IMR-90 (cell line): ENCODE results near the gene PIKFYVE. TPM values are rescaled to one million over a fixed set of nuclear protein-coding genes. Genes with fewer than 3 reads are reported as not detected.

Experiments used
- ATAC-seq: fragments of 200-7000 bp; cut with Tn5 transposase; 2 replicates; pipeline ENCODE4 v1.9.1; 2020; ENCODE audit warnings: low read depth, mild to moderate bottlenecking, moderate library complexity
- BruUV-seq: library from RNA; stranded (reverse); fragments of 400-500 nt; replicated peaks from 2 replicates; lab custom pipeline; 2021; lab: Mats Ljungman, UMichigan
- CTCF ChIA-PET: fragments of 300-600 bp; formaldehyde crosslinking; extraction: SDS; loops from one replicate; lab custom pipeline; 2021; ENCODE audit warnings: antibody characterized with exemption; lab: Yijun Ruan, JAX
- POLR2A ChIA-PET: fragments of 300-600 bp; sonication (Branson Sonifier 250); formaldehyde crosslinking; loops from one replicate; lab custom pipeline; 2022; ENCODE audit warnings: antibody characterized with exemption; ENCODE audit not compliant: unreplicated experiment; lab: Charles Lee
- DNase-seq: peaks from one replicate; pipeline ENCODE4 v3.0.0; 2013
- H2AFZ ChIP-seq: replicated peaks from 2 replicates; pipeline ENCODE3; 2013; ENCODE audit warnings: low read length, mild to moderate bottlenecking; ENCODE audit not compliant: poor library complexity
- H2AK5ac ChIP-seq: 2 replicates; pipeline ENCODE4 v1.6.1; 2013; ENCODE audit warnings: low read depth, low read length, inconsistent platforms
- H2AK9ac ChIP-seq: replicated peaks from 2 replicates; pipeline ENCODE3; 2013; ENCODE audit warnings: mild to moderate bottlenecking, low read depth, low read length, moderate library complexity; ENCODE audit not compliant: poor library complexity
- H2BK120ac ChIP-seq: 2 replicates; pipeline ENCODE4 v1.6.1; 2013; ENCODE audit warnings: low read depth, low read length, inconsistent platforms
- H2BK15ac ChIP-seq: 3 replicates; pipeline ENCODE4 v1.6.1; 2013; ENCODE audit warnings: low read depth, low read length, inconsistent platforms
- H2BK20ac ChIP-seq: 2 replicates; pipeline ENCODE4 v1.6.1; 2013; ENCODE audit warnings: low read depth, mild to moderate bottlenecking, inconsistent platforms, low read length, moderate library complexity
- H2BK5ac ChIP-seq: 2 replicates; pipeline ENCODE4 v1.6.1; 2013; ENCODE audit warnings: mild to moderate bottlenecking, low read depth, low read length, inconsistent platforms; ENCODE audit not compliant: poor library complexity, severe bottlenecking
- H3K14ac ChIP-seq: replicated peaks from 2 replicates; pipeline ENCODE4 v1.6.1; 2013; ENCODE audit warnings: low read depth, low read length, inconsistent platforms
- H3K18ac ChIP-seq: 2 replicates; pipeline ENCODE4 v1.6.1; 2013; ENCODE audit warnings: low read depth, low read length, control low read depth
- H3K23ac ChIP-seq: 2 replicates; pipeline ENCODE4 v1.6.1; 2013; ENCODE audit warnings: low read depth, low read length, inconsistent platforms
- H3K27ac ChIP-seq: 2 replicates; pipeline ENCODE4 v1.5.1; 2013; ENCODE audit warnings: mild to moderate bottlenecking, control low read depth, low read length; ENCODE audit not compliant: insufficient read depth
- H3K27me3 ChIP-seq: 2 replicates; pipeline ENCODE4 v1.6.1; 2013; ENCODE audit warnings: low read length; ENCODE audit not compliant: control insufficient read depth, insufficient read depth
- H3K36me3 ChIP-seq: 2 replicates; pipeline ENCODE4 v1.6.1; 2013; ENCODE audit warnings: low read length, mixed read lengths; ENCODE audit not compliant: control insufficient read depth, insufficient read depth
- H3K4ac ChIP-seq: 2 replicates; pipeline ENCODE4 v1.6.1; 2013; ENCODE audit warnings: low read depth, low read length, inconsistent platforms
- H3K4me1 ChIP-seq: 2 replicates; pipeline ENCODE4 v1.6.1; 2013; ENCODE audit warnings: low read length, mixed read lengths; ENCODE audit not compliant: control insufficient read depth, insufficient read depth
- H3K4me2 ChIP-seq: 2 replicates; pipeline ENCODE4 v1.6.1; 2013; ENCODE audit warnings: low read depth, mild to moderate bottlenecking, control low read depth, low read length, moderate library complexity
- H3K4me3 ChIP-seq: 2 replicates; pipeline ENCODE4 v1.5.1; 2013; ENCODE audit warnings: low read depth, mild to moderate bottlenecking, control low read depth, low read length, moderate library complexity; ENCODE audit not compliant: insufficient read depth
- H3K56ac ChIP-seq: 2 replicates; pipeline ENCODE4 v1.6.1; 2013; ENCODE audit warnings: low read length, inconsistent platforms; ENCODE audit not compliant: insufficient read depth; ENCODE audit errors: extremely low read depth
- H3K79me1 ChIP-seq, 2 experiments: 2 replicates each; pipeline ENCODE4 v1.6.1; 2013; ENCODE audit warnings: low read length in 2 of 2, inconsistent platforms in 1 of 2, low read depth in 1 of 2
- H3K9ac ChIP-seq: 2 replicates; pipeline ENCODE4 v1.6.1; 2013; ENCODE audit warnings: low read depth, low read length, control low read depth
- H3K9me1 ChIP-seq: 2 replicates; pipeline ENCODE4 v1.6.1; 2013; ENCODE audit warnings: low read length, inconsistent platforms; ENCODE audit not compliant: insufficient read depth
- H3K9me3 ChIP-seq: 2 replicates; pipeline ENCODE4 v1.6.1; 2013; ENCODE audit warnings: low read length; ENCODE audit not compliant: control insufficient read depth, insufficient read depth
- H4K20me1 ChIP-seq: 2 replicates; pipeline ENCODE4 v1.6.1; 2013; ENCODE audit warnings: low read length, inconsistent platforms; ENCODE audit not compliant: insufficient read depth
- H4K5ac ChIP-seq: 2 replicates; pipeline ENCODE4 v1.6.1; 2013; ENCODE audit warnings: mild to moderate bottlenecking, low read depth, low read length, control low read depth
- H4K8ac ChIP-seq, 2 experiments: 2 replicates each; pipeline ENCODE4 v1.6.1; 2013; ENCODE audit warnings: low read depth in 2 of 2, low read length in 2 of 2, control low read depth in 1 of 2, inconsistent platforms in 1 of 2
- H4K91ac ChIP-seq: 2 replicates; pipeline ENCODE4 v1.6.1; 2013; ENCODE audit warnings: low read depth, low read length, inconsistent platforms; ENCODE audit not compliant: insufficient read depth
- BHLHE40 ChIP-seq: fragments of 150-350 bp; IDR thresholded peaks from 2 replicates; pipeline ENCODE4 v1.6.1; 2016; ENCODE audit warnings: mild to moderate bottlenecking, low read depth, low read length
- CEBPB ChIP-seq: IDR thresholded peaks from 2 replicates; pipeline ENCODE4 v1.6.1; 2012; ENCODE audit warnings: low read depth, low read length, improper control_type of control experiment
- CHD1 ChIP-seq: IDR thresholded peaks from 2 replicates; pipeline ENCODE4 v1.6.1; 2012; ENCODE audit warnings: low read depth, low read length, improper control_type of control experiment
- CTCF ChIP-seq: conservative IDR thresholded peaks from 2 replicates; pipeline ENCODE4 v1.5.1; 2012; ENCODE audit warnings: mild to moderate bottlenecking, low read depth, low read length, improper control_type of control experiment
- ELK1 ChIP-seq: fragments of 150-350 bp; IDR thresholded peaks from 2 replicates; pipeline ENCODE4 v1.6.1; 2016; ENCODE audit warnings: low read depth, mild to moderate bottlenecking, low read length, moderate library complexity, borderline replicate concordance
- FOS ChIP-seq: fragments of 150-350 bp; IDR thresholded peaks from 2 replicates; pipeline ENCODE4 v1.6.1; 2016; ENCODE audit warnings: low read depth, low read length
- MAFK ChIP-seq: IDR thresholded peaks from 2 replicates; pipeline ENCODE4 v1.6.1; 2012; ENCODE audit warnings: low read depth, low read length, improper control_type of control experiment
- MAZ ChIP-seq: IDR thresholded peaks from 2 replicates; pipeline ENCODE4 v1.6.1; 2012; ENCODE audit warnings: low read depth, mild to moderate bottlenecking, low read length, improper control_type of control experiment, moderate library complexity, borderline replicate concordance
- MXI1 ChIP-seq: IDR thresholded peaks from 2 replicates; pipeline ENCODE4 v1.6.1; 2012; ENCODE audit warnings: low read depth, mild to moderate bottlenecking, low read length, moderate library complexity, borderline replicate concordance
- NFE2L2 ChIP-seq: fragments of 150-350 bp; IDR thresholded peaks from 2 replicates; pipeline ENCODE4 v1.6.1; 2016; ENCODE audit warnings: low read depth, mild to moderate bottlenecking, low read length
- POLR2A ChIP-seq: IDR thresholded peaks from 2 replicates; pipeline ENCODE4 v1.6.1; 2012; ENCODE audit warnings: mild to moderate bottlenecking, low read depth, low read length
- RAD21 ChIP-seq: IDR thresholded peaks from 2 replicates; pipeline ENCODE4 v1.6.1; 2012; ENCODE audit warnings: low read length, improper control_type of control experiment
- RCOR1 ChIP-seq: IDR thresholded peaks from 2 replicates; pipeline ENCODE4 v1.6.1; 2012; ENCODE audit warnings: mild to moderate bottlenecking, low read length, improper control_type of control experiment; ENCODE audit not compliant: insufficient replicate concordance
- RFX5 ChIP-seq: IDR thresholded peaks from 2 replicates; pipeline ENCODE4 v1.8.0; 2012; ENCODE audit warnings: low read depth, mild to moderate bottlenecking, low read length, moderate library complexity
- SMC3 ChIP-seq: fragments of 150-350 bp; IDR thresholded peaks from 2 replicates; pipeline ENCODE4 v1.6.1; 2016; ENCODE audit warnings: low read depth, mild to moderate bottlenecking, antibody characterized with exemption, low read length, moderate library complexity
- USF2 ChIP-seq: fragments of 150-350 bp; IDR thresholded peaks from 2 replicates; pipeline ENCODE4 v1.6.1; 2017; ENCODE audit warnings: mild to moderate bottlenecking, antibody characterized with exemption, low read length, low read depth
- WGBS, 2 experiments: methylation state at CpG; one replicate each; pipeline versions ENCODE4 v1.1.5 to v1.1.7; 2013; ENCODE audit warnings: missing lambda C conversion rate in 2 of 2; ENCODE audit not compliant: insufficient read length in 1 of 2; ENCODE audit errors: extremely low coverage in 2 of 2; 5-methylcytosine and 5-hydroxymethylcytosine counted together
- dilution Hi-C: fragments of 300-500 bp; cut with HindIII; formaldehyde crosslinking; loops from one replicate; pipeline ENCODE4 v1.14.3; 2018; ENCODE audit warnings: low sequenced_read_pairs; ENCODE audit not compliant: unreplicated experiment
- in situ Hi-C: fragments of 300-500 bp; cut with MboI; formaldehyde crosslinking; loops from 3 replicates; pipeline ENCODE4 v1.14.3; 2019; ENCODE audit warnings: low sequenced_read_pairs, inconsistent platforms, mixed read lengths
- intact Hi-C: fragments of 100-400 bp; cut with micrococcal nuclease; formaldehyde crosslinking; loops from 2 replicates; pipeline ENCODE4 v1.10.0; 2022
- polyA plus RNA-seq, 3 experiments: library from polyadenylated mRNA; depleted of rRNA; stranded (reverse); fragments of >200 nt; gene quantifications; 2 replicates each; pipeline ENCODE4 v1.2.3, GENCODE V29; 2012; ENCODE audit warnings: low replicate concordance in 1 of 3
- total RNA-seq: library from RNA; depleted of rRNA; stranded (reverse); fragments of >200 nt; gene quantifications from 2 replicates; pipeline ENCODE4 v1.2.3, GENCODE V29; 2012

PIKFYVE gene
- total and polyA plus RNA-seq, 2 of the 4 experiments (the other 2 are of a cell fraction): 9.3 to 34.6 TPM

GRCh38 chr2:208248601-208249000 is 17.5 kb upstream of the PIKFYVE start:
- Histone ChIP-seq H2BK20ac (no peak overlapping the region), H2AK5ac (no peak overlapping the region), H3K4me2 (no peak overlapping the region), H3K79me1 (peaks cover under 1 to 7% of the 10 kb centered on the region in 2 experiments; a peak in 3 of 4 replicates), H3K27ac (no peak overlapping the region), H3K4me3 (no peak overlapping the region), H3K36me3 (peaks cover 14% of the 10 kb centered on the region; the same call in 1 of the 2 replicates), H2AFZ (no peak overlapping the region), H3K56ac (no peak overlapping the region), H2BK120ac (no peak overlapping the region), H4K20me1 (no peaks in the 10 kb centered on the region), H3K18ac (no peak overlapping the region), H3K9me1 (peaks cover 2% of the 10 kb centered on the region; the same call in 1 of the 2 replicates), H3K14ac (no peak overlapping the region), H4K8ac (no peak overlapping the region), H4K91ac (no peak overlapping the region), H2BK15ac (no peak overlapping the region), H2BK5ac (no peak overlapping the region), H4K5ac (no peak overlapping the region), H2AK9ac (no peak overlapping the region), H3K4me1 (peaks cover 7% of the 10 kb centered on the region), H3K9ac (no peak overlapping the region), H3K27me3 (no peaks in the 10 kb centered on the region), H3K9me3 (no peaks in the 10 kb centered on the region), H3K23ac (no peak overlapping the region), H3K4ac (no peak overlapping the region)
- no peak for TF ChIP-seq MAZ
- TF ChIP-seq CEBPB: no peak
- TF ChIP-seq USF2: no peak
- TF ChIP-seq MAFK: no peak
- no peak for TF ChIP-seq CTCF
- TF ChIP-seq BHLHE40: no peak
- TF ChIP-seq SMC3: no peak
- TF ChIP-seq RAD21: no peak
- no peak for TF ChIP-seq MXI1
- no peak for TF ChIP-seq FOS
- no peak for TF ChIP-seq RCOR1
- TF ChIP-seq ELK1: no peak
- no peak for TF ChIP-seq NFE2L2
- TF ChIP-seq RFX5: no peak
- no peak for TF ChIP-seq CHD1
- no peak for TF ChIP-seq POLR2A
- POLR2A ChIA-PET: no interaction called here
- no peak for DNase-seq
- intact Hi-C loops: no loop called here
- CTCF ChIA-PET: no interaction called here
- ATAC-seq: no peak
- dilution Hi-C loops: no loop called here
- in situ Hi-C loops: no loop called here
- BruUV-seq: no TSS peak
- WGBS, 2 experiments: no CpG with 5 or more reads among the region's 3 CpGs
